ENCODE data around the gene PLEKHA6.

Gene PLEKHA6

GRCh38 chr1:204286315-204286714 is 73.4 kb downstream of the PLEKHA6 start:
- Histone ChIP-seq H3K9ac (ENCODE audit: low read length) (peak overlapping the region; percentile 55; the same call in 1 of the 2 replicates), H3K27ac (ENCODE audit: low read length) (peak overlapping the region; percentile 79), H3K9me3 (replicated peaks; ENCODE audit: insufficient read depth, low read length) (no peaks in the 10 kb centered on the region), H3F3A (ENCODE audit: insufficient read depth, low read length) (peaks cover 20% of the 10 kb centered on the region), H3K4me1 (ENCODE audit: low read length) (peaks cover 23% of the 10 kb centered on the region), H3K36me3 (replicated peaks; ENCODE audit: insufficient read depth, low read length) (no peaks in the 10 kb centered on the region), H3K79me2 (ENCODE audit: low read length) (no peaks in the 10 kb centered on the region), H3K27me3 (replicated peaks; ENCODE audit: insufficient read depth, low read length) (no peaks in the 10 kb centered on the region), H2AFZ (ENCODE audit: low read length) (peak overlapping the region; percentile 81), H3K4me3 (ENCODE audit: low read length) (peak overlapping the region; percentile 59), H3K9me2 (replicated peaks; ENCODE audit: insufficient read depth, low read length) (no peaks in the 10 kb centered on the region), H3K4me2 (ENCODE audit: low read depth, low read length) (peak overlapping the region; percentile 79), H4K20me1 (ENCODE audit: insufficient read depth, low read length) (no peaks in the 10 kb centered on the region)
- no peak for TF ChIP-seq EZH2phosphoT487 (IDR thresholded peaks at IDR 0.05; ENCODE audit: low read length)
- no peak for TF ChIP-seq EZH2 (optimal IDR thresholded peaks at IDR 0.05; ENCODE audit: low read depth, low read length)
- no peak for TF ChIP-seq CTCF (IDR thresholded peaks at IDR 0.05; ENCODE audit: low read length)
- DNase-seq = peak; percentile 73

GRCh38 chr1:204285436-204286305 is 74.1 kb downstream of the PLEKHA6 start:
- Histone ChIP-seq H3K9ac (ENCODE audit: low read length) (no peak overlapping the region), H3F3A (ENCODE audit: insufficient read depth, low read length) (peaks cover 20% of the 10 kb centered on the region), H2AFZ (ENCODE audit: low read length) (peak overlapping the region; percentile 81; the same call in 1 of the 2 replicates), H3K27ac (ENCODE audit: low read length) (peak overlapping the region; percentile 79; the same call in 1 of the 2 replicates), H3K9me2 (replicated peaks; ENCODE audit: insufficient read depth, low read length) (no peaks in the 10 kb centered on the region), H3K4me1 (ENCODE audit: low read length) (peaks cover 23% of the 10 kb centered on the region), H3K27me3 (replicated peaks; ENCODE audit: insufficient read depth, low read length) (no peaks in the 10 kb centered on the region), H3K79me2 (ENCODE audit: low read length) (no peaks in the 10 kb centered on the region), H3K9me3 (replicated peaks; ENCODE audit: insufficient read depth, low read length) (no peaks in the 10 kb centered on the region), H3K36me3 (replicated peaks; ENCODE audit: insufficient read depth, low read length) (no peaks in the 10 kb centered on the region), H4K20me1 (ENCODE audit: insufficient read depth, low read length) (no peaks in the 10 kb centered on the region), H3K4me2 (ENCODE audit: low read depth, low read length) (peak overlapping the region; percentile 79), H3K4me3 (ENCODE audit: low read length) (no peak overlapping the region)
- no peak for DNase-seq
- TF ChIP-seq EZH2phosphoT487 (IDR thresholded peaks at IDR 0.05; ENCODE audit: low read length) = no peak
- no peak for TF ChIP-seq CTCF (IDR thresholded peaks at IDR 0.05; ENCODE audit: low read length)
- no peak for TF ChIP-seq EZH2 (optimal IDR thresholded peaks at IDR 0.05; ENCODE audit: low read depth, low read length)

- H3K4me1 ChIP-seq (ENCODE audit: low read length) = peaks cover 23% of the 10 kb centered on the region
- H3F3A ChIP-seq (ENCODE audit: insufficient read depth, low read length) = peaks cover 20% of the 10 kb centered on the region
- no peaks in the 10 kb centered on the region for H3K27me3 ChIP-seq (replicated peaks; ENCODE audit: insufficient read depth, low read length)
- no peak for TF ChIP-seq EZH2 (optimal IDR thresholded peaks at IDR 0.05; ENCODE audit: low read depth, low read length)
- no peak for TF ChIP-seq EZH2phosphoT487 (IDR thresholded peaks at IDR 0.05; ENCODE audit: low read length)
- no peak for TF ChIP-seq CTCF (IDR thresholded peaks at IDR 0.05; ENCODE audit: low read length)
- no peak overlapping the region for H3K27ac ChIP-seq (ENCODE audit: low read length)
- no peak overlapping the region for H3K4me2 ChIP-seq (ENCODE audit: low read depth, low read length)
- no peaks in the 10 kb centered on the region for H3K9me2 ChIP-seq (replicated peaks; ENCODE audit: insufficient read depth, low read length)
- H3K9me3 ChIP-seq (replicated peaks; ENCODE audit: insufficient read depth, low read length) = no peaks in the 10 kb centered on the region
- no peaks in the 10 kb centered on the region for H4K20me1 ChIP-seq (ENCODE audit: insufficient read depth, low read length)
- DNase-seq = no peak
- H3K79me2 ChIP-seq (ENCODE audit: low read length) = no peaks in the 10 kb centered on the region
- H3K9ac ChIP-seq (ENCODE audit: low read length) = no peak overlapping the region
- H3K4me3 ChIP-seq (ENCODE audit: low read length) = no peak overlapping the region
- H3K36me3 ChIP-seq (replicated peaks; ENCODE audit: insufficient read depth, low read length) = no peaks in the 10 kb centered on the region
- H2AFZ ChIP-seq (ENCODE audit: low read length) = no peak overlapping the region
These were observed 74.8 kb downstream of the PLEKHA6 start for GRCh38 chr1:204284929-204285328.

Measured in MM.1S (cell line).